HepG2 (cell line): ENCODE results near the gene TXNDC11. TPM values are rescaled to one million over a fixed set of nuclear protein-coding genes. Genes with fewer than 3 reads are reported as not detected.

ENCODE experiments used
- GPBP1L1 ChIP-seq: sonication (generic); formaldehyde crosslinking; IDR thresholded peaks from 2 replicates; pipeline ENCODE4 v1.5.0; 2020; ENCODE audit warnings: mild to moderate bottlenecking, missing genetic modification reagents
- HMGXB4 ChIP-seq, 2 experiments: sonication (generic) in 1 of 2; formaldehyde crosslinking in 1 of 2; IDR thresholded peaks; 2 replicates each; pipeline versions ENCODE4 v1.4.0 to v1.6.1; 2018 to 2020; ENCODE audit warnings: missing genetic modification reagents in 2 of 2, borderline replicate concordance in 1 of 2, low read depth in 1 of 2, mild to moderate bottlenecking in 1 of 2, missing biosample characterization in 1 of 2
- HOXA9 ChIP-seq: sonication (generic); formaldehyde crosslinking; IDR thresholded peaks from 2 replicates; pipeline ENCODE4 v1.8.1; 2022; ENCODE audit warnings: missing genetic modification reagents, mild to moderate bottlenecking, moderate library complexity, borderline replicate concordance
- PHF20 ChIP-seq: sonication (generic); formaldehyde crosslinking; IDR thresholded peaks from 2 replicates; pipeline ENCODE4 v1.5.0; 2020; ENCODE audit warnings: mild to moderate bottlenecking, missing genetic modification reagents
- PLSCR1 ChIP-seq: sonication (generic); formaldehyde crosslinking; IDR thresholded peaks from 2 replicates; pipeline ENCODE4 v1.5.0; 2020; ENCODE audit warnings: missing genetic modification reagents, mild to moderate bottlenecking, borderline replicate concordance
- RFXAP ChIP-seq: sonication (generic); formaldehyde crosslinking; IDR thresholded peaks from 2 replicates; pipeline ENCODE4 v1.4.0; 2020; ENCODE audit warnings: missing genetic modification reagents, borderline replicate concordance
- RXRA ChIP-seq: sonication (generic); formaldehyde crosslinking; IDR thresholded peaks from 2 replicates; pipeline ENCODE4 v1.5.1; 2020; ENCODE audit warnings: missing genetic modification reagents
- YEATS4 ChIP-seq: sonication (generic); formaldehyde crosslinking; IDR thresholded peaks from 2 replicates; pipeline ENCODE4 v1.4.0; 2020; ENCODE audit warnings: missing genetic modification reagents, borderline replicate concordance
- ZNF263 ChIP-seq: sonication (generic); formaldehyde crosslinking; IDR thresholded peaks from 2 replicates; pipeline ENCODE4 v1.4.0; 2020; ENCODE audit warnings: missing genetic modification reagents
- ZNF329 ChIP-seq: sonication (generic); formaldehyde crosslinking; IDR thresholded peaks from 2 replicates; pipeline ENCODE4 v1.9.0; 2021; ENCODE audit warnings: low read depth, mild to moderate bottlenecking, missing genetic modification reagents
- ZNF407 ChIP-seq: sonication (generic); formaldehyde crosslinking; IDR thresholded peaks from one replicate; pipeline ENCODE4 v1.5.1; 2020; ENCODE audit warnings: mild to moderate bottlenecking, missing genetic modification reagents; ENCODE audit errors: not compliant biosample characterization
- ZNF558 ChIP-seq: sonication (generic); formaldehyde crosslinking; IDR thresholded peaks from 2 replicates; pipeline ENCODE4 v1.9.0; 2022; ENCODE audit warnings: mild to moderate bottlenecking, missing genetic modification reagents, borderline replicate concordance
- ZNF670 ChIP-seq: sonication (generic); formaldehyde crosslinking; IDR thresholded peaks from 2 replicates; pipeline ENCODE4 v1.8.0; 2022; ENCODE audit warnings: mild to moderate bottlenecking, missing genetic modification reagents, borderline replicate concordance
- polyA plus RNA-seq, 8 experiments: library from polyadenylated mRNA; depleted of rRNA in 3 of 8; stranded (reverse) in 7 of 8; unstranded in 1 of 8; fragments of >200 nt; fragmentation: Illumina TruSeq in 4 of 8; extraction: Trizol in 4 of 8; gene quantifications; 2 replicates each; pipeline versions ENCODE4 v1.2.1 to v1.2.3, GENCODE V29; 2011 to 2016; ENCODE audit warnings: low read depth in 4 of 8, missing spikeins in 1 of 8, mixed read lengths in 1 of 8; ENCODE audit not compliant: insufficient read depth in 1 of 8
- total RNA-seq, 5 experiments: library from RNA; depleted of rRNA; stranded (reverse); fragments of >200 nt; fragmentation: Illumina TruSeq; extraction: Trizol; gene quantifications; 2 replicates each; pipeline ENCODE4 v1.2.3, GENCODE V29; 2016; ENCODE audit warnings: low read depth in 1 of 5

Gene TXNDC11
- total and polyA plus RNA-seq, 2 of the 13 experiments (the other 11 are each of a cell fraction or from before 2014, with no cell fraction given) = 74.9 to 123 TPM

- TF ChIP-seq HMGXB4 (CRISPR knock-in tag; IDR thresholded peaks at IDR 0.05; ENCODE audit: borderline replicate concordance in 1 of 2, low read depth in 1 of 2) (no peak), PLSCR1 (CRISPR knock-in tag) (no peak), HOXA9 (no peak), ZNF329 (no peak), ZNF407 (CRISPR knock-in tag) (no peak), GPBP1L1 (no peak), YEATS4 (CRISPR knock-in tag) (no peak), ZNF558 (CRISPR knock-in tag) (no peak), RFXAP (CRISPR knock-in tag) (no peak), PHF20 (CRISPR knock-in tag) (no peak), ZNF263 (CRISPR knock-in tag) (0 out of 2 replicates have a peak, but pooled peaks have one; percentile 32), ZNF670 (CRISPR knock-in tag) (no peak), RXRA (CRISPR knock-in tag) (no peak)
Observed at GRCh38 chr16:11630046-11630767, 112.5 kb downstream of the TXNDC11 start (continued).
